Measurements from ENCODE around the gene DLG2. TPM values are rescaled to one million over a fixed set of nuclear protein-coding genes. Genes with fewer than 3 reads are reported as not detected.

The DLG2 gene
- total RNA-seq, 4 donors from 2014 or later = 2.9 to 30.2 (median 22.6) TPM

DNA sequence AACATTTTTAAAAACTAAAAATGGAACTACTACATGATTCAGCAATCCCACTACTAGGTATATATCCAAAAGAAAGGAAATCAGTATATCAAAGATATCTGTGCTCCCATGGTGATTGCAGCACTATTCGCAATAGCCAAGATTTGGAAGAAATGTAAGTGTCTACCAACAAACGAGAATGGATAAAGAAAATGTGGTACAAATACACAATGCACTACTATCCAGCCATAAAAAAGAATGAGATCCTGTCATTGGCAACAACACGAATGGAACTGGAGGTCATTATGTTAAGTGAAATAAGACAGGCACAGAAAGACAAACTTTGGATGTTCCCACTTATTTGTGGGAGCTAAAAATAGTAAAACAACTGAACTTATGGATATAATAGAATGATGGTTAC is 1765.1 kb downstream of the DLG2 start:
- DNase-seq = no peak
- H3K27me3 ChIP-seq = no peaks in the 10 kb centered on the region
- no peak overlapping the region for H3K4me3 ChIP-seq
- H3K27ac ChIP-seq = no peak overlapping the region
- no peaks in the 10 kb centered on the region for H3K36me3 ChIP-seq
- TF ChIP-seq CTCF (IDR thresholded peaks at IDR 0.05) = no peak
- TF ChIP-seq POLR2A (IDR thresholded peaks at IDR 0.05) = no peak
- intact Hi-C loops (cut with DNase I; ENCODE audit: low total_unique reads) = no loop called here
- no peaks in the 10 kb centered on the region for H3K9me3 ChIP-seq
- H3K4me1 ChIP-seq = no peaks in the 10 kb centered on the region

GRCh38 chr11:83858694-83859093 is 1768.5 kb downstream of the DLG2 start:
- no peak for DNase-seq
- Histone ChIP-seq H3K27me3 (no peaks in the 10 kb centered on the region), H3K36me3 (no peaks in the 10 kb centered on the region), H3K27ac (no peak overlapping the region), H3K9me3 (peaks cover 0 to 2% of the 10 kb centered on the region in 2 donors), H3K4me3 (no peak overlapping the region), H3K4me1 (no peaks in the 10 kb centered on the region)
- intact Hi-C loops (cut with DNase I; ENCODE audit: low total_unique reads) = no loop called here
- TF ChIP-seq CTCF (IDR thresholded peaks at IDR 0.05) (no peak), POLR2A (IDR thresholded peaks at IDR 0.05) (no peak)

DNA sequence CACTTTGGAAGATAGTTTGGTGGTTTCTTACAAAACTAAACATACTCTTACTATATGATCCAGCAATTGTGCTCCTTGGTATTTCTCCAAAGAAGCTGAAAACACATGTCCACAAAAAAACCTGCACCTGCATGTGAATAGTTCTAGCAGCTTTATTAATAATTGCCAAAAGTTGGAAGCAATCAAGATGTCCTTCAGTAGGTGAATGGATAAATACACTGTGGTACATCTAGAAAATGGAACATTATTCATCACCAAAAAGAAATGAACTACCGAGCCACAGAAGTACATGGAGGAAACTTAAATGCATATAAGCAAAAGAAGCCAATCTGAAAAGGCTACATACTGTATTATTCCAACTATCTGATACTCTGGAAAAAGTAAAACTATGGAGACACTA is 1771.9 kb downstream of the DLG2 start:
- no peak for DNase-seq
- Histone ChIP-seq H3K36me3 (no peaks in the 10 kb centered on the region), H3K27me3 (no peaks in the 10 kb centered on the region), H3K27ac (no peak overlapping the region), H3K4me1 (no peaks in the 10 kb centered on the region), H3K9me3 (peaks cover 0 to 2% of the 10 kb centered on the region in 2 donors), H3K4me3 (no peak overlapping the region)
- no peak for TF ChIP-seq POLR2A (IDR thresholded peaks at IDR 0.05)
- TF ChIP-seq CTCF (IDR thresholded peaks at IDR 0.05) = no peak
- intact Hi-C loops (cut with DNase I; ENCODE audit: low total_unique reads) = no loop called here

DNA sequence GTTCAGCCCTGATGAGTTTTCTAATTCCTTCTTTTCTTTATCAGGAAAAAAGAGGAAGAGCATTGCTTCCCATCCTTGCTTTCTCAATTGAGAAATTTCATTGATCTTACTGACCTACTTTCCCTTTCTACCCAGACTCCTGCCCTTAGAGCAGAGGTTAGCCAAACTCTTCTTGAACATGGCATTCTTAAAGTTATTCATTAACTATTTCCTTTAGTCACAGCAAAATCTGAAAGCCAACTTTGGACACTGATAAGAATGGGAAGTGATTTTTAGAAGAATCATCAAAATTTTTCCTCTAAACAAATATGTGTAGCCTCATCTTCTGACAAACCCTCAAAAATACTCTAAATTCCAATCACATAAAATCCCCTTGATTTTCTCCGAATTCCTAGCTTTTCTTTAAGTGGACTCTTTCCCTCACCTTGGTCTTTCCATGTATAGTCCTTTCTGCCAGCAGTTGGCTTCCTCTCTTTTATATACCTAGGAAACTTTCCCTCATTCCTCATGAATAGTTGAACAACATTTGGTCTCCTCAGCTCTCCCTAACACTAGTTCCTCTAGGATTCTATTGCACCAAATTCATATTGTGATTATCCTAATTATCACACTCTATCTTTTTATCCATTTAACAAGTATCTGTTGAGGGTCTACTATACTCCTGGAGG is 1774.2 kb downstream of the DLG2 start:
- H3K4me3 ChIP-seq = no peak overlapping the region
- H3K36me3 ChIP-seq = no peaks in the 10 kb centered on the region
- no peaks in the 10 kb centered on the region for H3K4me1 ChIP-seq
- peaks cover 0 to 2% of the 10 kb centered on the region in 2 donors for H3K9me3 ChIP-seq
- no peak for DNase-seq
- H3K27me3 ChIP-seq = no peaks in the 10 kb centered on the region
- H3K27ac ChIP-seq = no peak overlapping the region
- intact Hi-C loops (cut with DNase I; ENCODE audit: low total_unique reads) = no loop called here
- TF ChIP-seq CTCF (IDR thresholded peaks at IDR 0.05) (no peak), POLR2A (IDR thresholded peaks at IDR 0.05) (no peak)

- H3K4me3 ChIP-seq = no peak overlapping the region
- H3K27me3 ChIP-seq = no peaks in the 10 kb centered on the region
- intact Hi-C loops (cut with DNase I; ENCODE audit: low total_unique reads) = no loop called here
- H3K4me1 ChIP-seq = no peaks in the 10 kb centered on the region
- TF ChIP-seq CTCF (IDR thresholded peaks at IDR 0.05) = no peak
- no peak for TF ChIP-seq POLR2A (IDR thresholded peaks at IDR 0.05)
- peaks cover 0 to 2% of the 10 kb centered on the region in 2 donors for H3K9me3 ChIP-seq
- H3K36me3 ChIP-seq = no peaks in the 10 kb centered on the region
- H3K27ac ChIP-seq = no peak overlapping the region
- no peak for DNase-seq
Observed at GRCh38 chr11:83852012-83852411, 1775.1 kb downstream of the DLG2 start.

All from uterus (tissue), 4 donors.